IPS-11a (cell line): ENCODE data around the gene WNT10A.
"Not testable (repeated sequence)": the region's sequence is repeated elsewhere in the genome, so short reads cannot be mapped to it uniquely, and the experiment has no call there.

ENCODE experiments used
- H3K4me3 ChIP-seq: one replicate; pipeline ENCODE4 v1.5.1; 2013; ENCODE audit warnings: low read depth, low read length, control low read depth

WNT10A gene

GRCh38 chr2:218880102-218880858, at the start of gene WNT10A:
Gene WNT10A, plus strand, starts transcription at chr2:218880852. Its CDS starts 144 bp downstream, at chr2:218880996.
- no peak within 1 kb of the TSS for H3K4me3 ChIP-seq

- no peak within 1 kb of the TSS for H3K4me3 ChIP-seq
Observed at GRCh38 chr2:218831378-218831990, 49.2 kb upstream of the WNT10A start, which contains the start of gene PRKAG3. Gene PRKAG3, minus strand, starts transcription at chr2:218831803.

GRCh38 chr2:218832081-218832480, 48.6 kb upstream of the WNT10A start:
- H3K4me3 ChIP-seq: no peak overlapping the region

GRCh38 chr2:218832520-218832919, 48.1 kb upstream of the WNT10A start:
- H3K4me3 ChIP-seq: no peak overlapping the region

GRCh38 chr2:218833023-218833609, 47.5 kb upstream of the WNT10A start:
- H3K4me3 ChIP-seq: no peak overlapping the region

GRCh38 chr2:218834685-218835084, 46.0 kb upstream of the WNT10A start:
- no peak overlapping the region for H3K4me3 ChIP-seq

GRCh38 chr2:218837495-218837894, 43.2 kb upstream of the WNT10A start:
- H3K4me3 ChIP-seq: no peak overlapping the region

- no peak overlapping the region for H3K4me3 ChIP-seq
Observed at GRCh38 chr2:218839430-218839829, 41.2 kb upstream of the WNT10A start.

GRCh38 chr2:218839888-218840287, 40.8 kb upstream of the WNT10A start:
- no peak overlapping the region for H3K4me3 ChIP-seq

- H3K4me3 ChIP-seq: not testable (repeated sequence)
Observed at GRCh38 chr2:218844334-218844733, 36.3 kb upstream of the WNT10A start.

GRCh38 chr2:218846963-218847362, 33.7 kb upstream of the WNT10A start:
- not testable (repeated sequence) for H3K4me3 ChIP-seq

GRCh38 chr2:218849721-218850120, 30.9 kb upstream of the WNT10A start:
- H3K4me3 ChIP-seq: no peak overlapping the region

- H3K4me3 ChIP-seq: no peak overlapping the region
Observed at GRCh38 chr2:218850796-218851195, 29.9 kb upstream of the WNT10A start.

GRCh38 chr2:218851286-218851685, 29.4 kb upstream of the WNT10A start:
- H3K4me3 ChIP-seq: no peak overlapping the region

GRCh38 chr2:218852911-218853667, 27.6 kb upstream of the WNT10A start:
- no peak overlapping the region for H3K4me3 ChIP-seq

- no peak overlapping the region for H3K4me3 ChIP-seq
Observed at GRCh38 chr2:218853766-218854165, 26.9 kb upstream of the WNT10A start.

GRCh38 chr2:218854860-218855259, 25.8 kb upstream of the WNT10A start:
- H3K4me3 ChIP-seq: no peak overlapping the region

- H3K4me3 ChIP-seq: no peak overlapping the region
Observed at GRCh38 chr2:218855305-218856166, 25.1 kb upstream of the WNT10A start.

- no peak overlapping the region for H3K4me3 ChIP-seq
Observed at GRCh38 chr2:218856167-218856895, 24.3 kb upstream of the WNT10A start.

- H3K4me3 ChIP-seq: no peak overlapping the region
Observed at GRCh38 chr2:218856896-218857243, 23.8 kb upstream of the WNT10A start.
